Measurements from ENCODE around the gene AGRN.

Gene AGRN

GRCh38 chr1:979744-980072 lies 40.2 kb upstream of the AGRN start:
- Histone ChIP-seq H3K9me3 (ENCODE audit: control insufficient read depth, low read length) (no peaks in the 10 kb centered on the region), H3K27ac (no peak overlapping the region), H3K36me3 (ENCODE audit: control insufficient read depth, insufficient read depth, low read length) (no peaks in the 10 kb centered on the region), H2AFZ (no peak overlapping the region), H3K9ac (no peak overlapping the region), H3K79me2 (no peaks in the 10 kb centered on the region), H3K4me1 (no peaks in the 10 kb centered on the region), H3K27me3 (ENCODE audit: control insufficient read depth, insufficient read depth, low read length) (no peaks in the 10 kb centered on the region), H3K4me2 (ENCODE audit: low read length) (no peak overlapping the region), H3K4me3 (ENCODE audit: low read depth, low read length) (no peak overlapping the region)
- TF ChIP-seq CTCF (IDR thresholded peaks at IDR 0.05) = no peak

- Histone ChIP-seq H3K27me3 (ENCODE audit: control insufficient read depth, insufficient read depth, low read length) (no peaks in the 10 kb centered on the region), H3K4me1 (no peaks in the 10 kb centered on the region), H3K9ac (no peak overlapping the region), H3K36me3 (ENCODE audit: control insufficient read depth, insufficient read depth, low read length) (no peaks in the 10 kb centered on the region), H3K4me3 (ENCODE audit: low read depth, low read length) (no peak overlapping the region), H2AFZ (no peak overlapping the region), H3K27ac (no peak overlapping the region), H3K9me3 (ENCODE audit: control insufficient read depth, low read length) (no peaks in the 10 kb centered on the region), H3K4me2 (ENCODE audit: low read length) (no peak overlapping the region), H3K79me2 (no peaks in the 10 kb centered on the region)
- TF ChIP-seq CTCF (IDR thresholded peaks at IDR 0.05) = no peak
These were observed 39.8 kb upstream of the AGRN start for GRCh38 chr1:980137-980571.

GRCh38 chr1:980602-981395 lies 39.1 kb upstream of the AGRN start:
- Histone ChIP-seq H3K27ac (no peak overlapping the region), H3K9ac (no peak overlapping the region), H3K9me3 (ENCODE audit: control insufficient read depth, low read length) (no peaks in the 10 kb centered on the region), H3K27me3 (ENCODE audit: control insufficient read depth, insufficient read depth, low read length) (no peaks in the 10 kb centered on the region), H3K79me2 (no peaks in the 10 kb centered on the region), H3K4me1 (no peaks in the 10 kb centered on the region), H3K36me3 (ENCODE audit: control insufficient read depth, insufficient read depth, low read length) (no peaks in the 10 kb centered on the region), H2AFZ (no peak overlapping the region), H3K4me3 (ENCODE audit: low read depth, low read length) (no peak overlapping the region), H3K4me2 (ENCODE audit: low read length) (no peak overlapping the region)
- no peak for TF ChIP-seq CTCF (IDR thresholded peaks at IDR 0.05)

- Histone ChIP-seq H3K27me3 (ENCODE audit: control insufficient read depth, insufficient read depth, low read length) (no peaks in the 10 kb centered on the region), H3K27ac (no peak overlapping the region)
- TF ChIP-seq CTCF (IDR thresholded peaks at IDR 0.05) = no peak
These were observed 38.4 kb upstream of the AGRN start for GRCh38 chr1:981491-981954.

More at GRCh38 chr1:981491-981954, 38.4 kb upstream of the AGRN start:
- Histone ChIP-seq H3K36me3 (ENCODE audit: control insufficient read depth, insufficient read depth, low read length) (no peaks in the 10 kb centered on the region), H2AFZ (no peak overlapping the region), H3K9me3 (ENCODE audit: control insufficient read depth, low read length) (no peaks in the 10 kb centered on the region), H3K9ac (no peak overlapping the region), H3K4me1 (no peaks in the 10 kb centered on the region), H3K4me3 (ENCODE audit: low read depth, low read length) (no peak overlapping the region), H3K79me2 (no peaks in the 10 kb centered on the region), H3K4me2 (ENCODE audit: low read length) (no peak overlapping the region)

All from parathyroid adenoma (tissue), 2 donors.